CD8-positive, alpha-beta memory T cell (primary cell): ENCODE data around the gene ADAT3. TPM values are rescaled to one million over a fixed set of nuclear protein-coding genes. Genes with fewer than 3 reads are reported as not detected.

Source experiments
- CTCF ChIA-PET: fragments of 350-600 bp; sonication (Branson Sonifier 250); formaldehyde crosslinking; loops from one replicate; lab custom pipeline; 2021; ENCODE audit warnings: antibody characterized with exemption; lab: Charles Lee
- POLR2A ChIA-PET: fragments of 350-600 bp; sonication (Branson Sonifier 250); formaldehyde crosslinking; loops from one replicate; lab custom pipeline; 2021; ENCODE audit warnings: antibody characterized with exemption; lab: Charles Lee
- DNase-seq, 5 donors: peaks; one replicate each; pipeline versions ENCODE4 v3.0.0 to v3.0.0-alpha.2; 2020 to 2022; ENCODE audit warnings: mixed read lengths in 1 of 5
- H3K27ac ChIP-seq: one replicate; pipeline ENCODE4 v1.7.0; 2013; ENCODE audit warnings: low read depth, mild to moderate bottlenecking, low read length, moderate library complexity
- H3K27me3 ChIP-seq: 2 replicates; pipeline ENCODE4 v1.7.0; 2013; ENCODE audit warnings: low read length, mild to moderate bottlenecking; ENCODE audit not compliant: insufficient read depth, poor library complexity, severe bottlenecking
- H3K36me3 ChIP-seq: 2 replicates; pipeline ENCODE4 v1.7.0; 2013; ENCODE audit warnings: mild to moderate bottlenecking, low read length, moderate library complexity; ENCODE audit not compliant: insufficient read depth
- H3K4me1 ChIP-seq: 2 replicates; pipeline ENCODE4 v1.7.0; 2013; ENCODE audit warnings: mild to moderate bottlenecking, low read length, moderate library complexity; ENCODE audit not compliant: insufficient read depth
- H3K4me3 ChIP-seq: 2 replicates; pipeline ENCODE4 v1.7.0; 2013; ENCODE audit warnings: mild to moderate bottlenecking, low read length
- H3K9me3 ChIP-seq: 2 replicates; pipeline ENCODE4 v1.7.0; 2013; ENCODE audit warnings: mild to moderate bottlenecking, low read length
- H3K27ac Mint-ChIP-seq, 8 donors: one replicate each; pipeline ENCODE4 v1.8.0; 2020 to 2021; ENCODE audit warnings: mixed read lengths in 8 of 8, mild to moderate bottlenecking in 6 of 8, inconsistent platforms in 3 of 8, moderate library complexity in 3 of 8
- H3K27me3 Mint-ChIP-seq, 2 donors: one replicate each; pipeline ENCODE4 v1.8.0; 2020 to 2021; ENCODE audit warnings: mixed read lengths in 2 of 2, mild to moderate bottlenecking in 1 of 2, moderate library complexity in 1 of 2
- H3K36me3 Mint-ChIP-seq, 3 donors: one replicate each; pipeline ENCODE4 v1.8.0; 2020 to 2021; ENCODE audit warnings: mixed read lengths in 3 of 3, inconsistent platforms in 1 of 3, mild to moderate bottlenecking in 1 of 3
- H3K4me1 Mint-ChIP-seq, 3 donors: one replicate each; pipeline ENCODE4 v1.8.0; 2020 to 2021; ENCODE audit warnings: mixed read lengths in 3 of 3, inconsistent platforms in 1 of 3, mild to moderate bottlenecking in 1 of 3
- H3K4me3 Mint-ChIP-seq, 7 donors: one replicate each; pipeline ENCODE4 v1.8.0; 2020 to 2021; ENCODE audit warnings: mixed read lengths in 7 of 7, mild to moderate bottlenecking in 6 of 7, moderate library complexity in 4 of 7, inconsistent platforms in 2 of 7
- H3K9me3 Mint-ChIP-seq, 5 donors: one replicate each; pipeline ENCODE4 v1.8.0; 2020 to 2022; ENCODE audit warnings: mixed read lengths in 5 of 5, mild to moderate bottlenecking in 3 of 5, moderate library complexity in 2 of 5, inconsistent platforms in 1 of 5
- polyA plus RNA-seq: library from polyadenylated mRNA; unstranded; fragments of 300-500 nt; fragmentation: Illumina TruSeq; gene quantifications from one replicate; pipeline ENCODE4 v1.2.3, GENCODE V29; 2021
- total RNA-seq, 2 experiments: library from RNA; stranded (reverse); gene quantifications; one replicate each; pipeline ENCODE4 v1.2.3, GENCODE V29; 2021

ADAT3 gene
- total and polyA plus RNA-seq, 3 experiments from 2014 or later, result 4.6 to 6.6 (median 6.3) TPM

- H3K9me3 Mint-ChIP-seq, result no peaks in the 10 kb centered on the region
- POLR2A ChIA-PET, result no interaction called here
- H3K36me3 ChIP-seq, result no peaks in the 10 kb centered on the region
- DNase-seq, result no peak
- no peaks in the 10 kb centered on the region for H3K27me3 Mint-ChIP-seq
- H3K4me3 Mint-ChIP-seq, result no peak overlapping the region
- no peaks in the 10 kb centered on the region for H3K9me3 ChIP-seq
- no peak overlapping the region for H3K27ac Mint-ChIP-seq
- no peak overlapping the region for H3K4me3 ChIP-seq
- peaks cover 0 to 18% (median 0%) of the 10 kb centered on the region in 3 donors for H3K36me3 Mint-ChIP-seq
- peaks cover 20% of the 10 kb centered on the region for H3K4me1 ChIP-seq
- peaks cover 12 to 23% (median 18%) of the 10 kb centered on the region in 3 donors for H3K4me1 Mint-ChIP-seq
- H3K27ac ChIP-seq, result no peak overlapping the region
- no peaks in the 10 kb centered on the region for H3K27me3 ChIP-seq
- CTCF ChIA-PET, result no interaction called here
These were observed 20.3 kb downstream of the ADAT3 start for GRCh38 chr19:1925544-1925943.

- Histone ChIP-seq H3K36me3 (no peaks in the 10 kb centered on the region), H3K27me3 (no peaks in the 10 kb centered on the region), H3K9me3 (no peaks in the 10 kb centered on the region), H3K4me1 (peaks cover 20% of the 10 kb centered on the region), H3K27ac (no peak overlapping the region), H3K4me3 (peak overlapping the region; percentile 45)
- Mint-ChIP-seq H3K9me3 (no peaks in the 10 kb centered on the region), H3K27me3 (peaks cover 0 to 4% of the 10 kb centered on the region in 2 donors), H3K4me3 (peak overlapping the region; percentile 66 to 93 (median 74)), H3K36me3 (peaks cover 0 to 5% (median 0%) of the 10 kb centered on the region in 3 donors), H3K4me1 (peaks cover 15 to 28% (median 18%) of the 10 kb centered on the region in 3 donors), H3K27ac (peak overlapping the region in 4 of 8 donors; percentile 52 to 98 (median 87))
- ChIA-PET CTCF (interaction anchor here (0.6 to 4.0 kb wide), 20 partner anchors 10 to 1257 kb away, joined by 3 to 18 read pairs (median 3); no protein-coding TSS in a partner anchor), POLR2A (interaction anchor here (0.6 to 1.1 kb wide), 3 partner anchors 108 to 134 kb away, joined by 3 read pairs; no protein-coding TSS in a partner anchor)
- peak; percentile 74 to 85 (median 75) for DNase-seq
These were observed 24.0 kb downstream of the ADAT3 start for GRCh38 chr19:1929021-1929742.

GRCh38 chr19:1931445-1931844, 26.2 kb downstream of the ADAT3 start:
- H3K4me3 Mint-ChIP-seq, result no peak overlapping the region
- H3K27me3 Mint-ChIP-seq, result peaks cover 0 to 4% of the 10 kb centered on the region in 2 donors
- no peaks in the 10 kb centered on the region for H3K9me3 Mint-ChIP-seq
- POLR2A ChIA-PET, result no interaction called here
- no peak overlapping the region for H3K27ac ChIP-seq
- no peaks in the 10 kb centered on the region for H3K27me3 ChIP-seq
- H3K36me3 ChIP-seq, result no peaks in the 10 kb centered on the region
- peaks cover 20 to 31% (median 25%) of the 10 kb centered on the region in 3 donors for H3K4me1 Mint-ChIP-seq
- peak overlapping the region in 1 of 8 donors; percentile 85 for H3K27ac Mint-ChIP-seq
- peaks cover 0 to 1% (median 0%) of the 10 kb centered on the region in 3 donors for H3K36me3 Mint-ChIP-seq
- H3K4me3 ChIP-seq, result no peak overlapping the region
- H3K9me3 ChIP-seq, result no peaks in the 10 kb centered on the region
- CTCF ChIA-PET, result interaction anchor here (1.7 kb wide), 1 partner anchor 121 kb away, joined by 3 read pairs; no protein-coding TSS in a partner anchor
- no peak for DNase-seq
- peaks cover 20% of the 10 kb centered on the region for H3K4me1 ChIP-seq

- Histone ChIP-seq H3K4me3 (no peak overlapping the region), H3K36me3 (no peaks in the 10 kb centered on the region), H3K4me1 (peaks cover 20% of the 10 kb centered on the region), H3K27ac (no peak overlapping the region), H3K9me3 (no peaks in the 10 kb centered on the region), H3K27me3 (no peaks in the 10 kb centered on the region)
- H3K27me3 Mint-ChIP-seq, result peaks cover 0 to 4% of the 10 kb centered on the region in 2 donors
- H3K9me3 Mint-ChIP-seq, result no peaks in the 10 kb centered on the region
- H3K27ac Mint-ChIP-seq, result peak overlapping the region in 1 of 8 donors; percentile 88
- peaks cover 21 to 31% (median 24%) of the 10 kb centered on the region in 3 donors for H3K4me1 Mint-ChIP-seq
- ChIA-PET CTCF (no interaction called here), POLR2A (interaction anchor here (0.6 kb wide), 1 partner anchor 81 kb away, joined by 4 read pairs; no protein-coding TSS in a partner anchor)
- no peak overlapping the region for H3K4me3 Mint-ChIP-seq
- H3K36me3 Mint-ChIP-seq, result peaks cover 0 to 3% (median 0%) of the 10 kb centered on the region in 3 donors
- no peak for DNase-seq
These were observed 27.2 kb downstream of the ADAT3 start for GRCh38 chr19:1932395-1932794.

GRCh38 chr19:1933244-1933643, 28.0 kb downstream of the ADAT3 start:
- ChIA-PET POLR2A (no interaction called here), CTCF (no interaction called here)
- H3K4me3 Mint-ChIP-seq, result no peak overlapping the region
- H3K27ac Mint-ChIP-seq, result peak overlapping the region in 1 of 8 donors; percentile 47
- DNase-seq, result no peak
- no peaks in the 10 kb centered on the region for H3K9me3 Mint-ChIP-seq
- Histone ChIP-seq H3K4me1 (peaks cover 14% of the 10 kb centered on the region), H3K27ac (no peak overlapping the region), H3K27me3 (no peaks in the 10 kb centered on the region), H3K36me3 (no peaks in the 10 kb centered on the region), H3K4me3 (no peak overlapping the region), H3K9me3 (no peaks in the 10 kb centered on the region)
- peaks cover 0 to 4% of the 10 kb centered on the region in 2 donors for H3K27me3 Mint-ChIP-seq
- H3K4me1 Mint-ChIP-seq, result peaks cover 15 to 31% (median 15%) of the 10 kb centered on the region in 3 donors
- peaks cover 0 to 3% (median 0%) of the 10 kb centered on the region in 3 donors for H3K36me3 Mint-ChIP-seq

- peaks cover 13% of the 10 kb centered on the region for H3K4me1 ChIP-seq
- peak overlapping the region in 5 of 8 donors; percentile 23 to 73 (median 38) for H3K27ac Mint-ChIP-seq
These were observed 28.7 kb downstream of the ADAT3 start for GRCh38 chr19:1933942-1934341.

GRCh38 chr19:1935484-1936208, 30.4 kb downstream of the ADAT3 start:
- POLR2A ChIA-PET, result no interaction called here

More at GRCh38 chr19:1933942-1934341, 28.7 kb downstream of the ADAT3 start:
- no peak for DNase-seq
- Mint-ChIP-seq H3K4me3 (peak overlapping the region in 1 of 7 donors; percentile 35), H3K9me3 (no peaks in the 10 kb centered on the region), H3K36me3 (peaks cover 0 to 3% (median 0%) of the 10 kb centered on the region in 3 donors), H3K4me1 (peaks cover 13 to 30% (median 14%) of the 10 kb centered on the region in 3 donors), H3K27me3 (peaks cover 0 to 4% of the 10 kb centered on the region in 2 donors)
- no peak overlapping the region for H3K4me3 ChIP-seq
- no peaks in the 10 kb centered on the region for H3K27me3 ChIP-seq
- no peaks in the 10 kb centered on the region for H3K9me3 ChIP-seq
- H3K27ac ChIP-seq, result no peak overlapping the region
- ChIA-PET POLR2A (no interaction called here), CTCF (no interaction called here)
- H3K36me3 ChIP-seq, result no peaks in the 10 kb centered on the region

More at GRCh38 chr19:1935484-1936208, 30.4 kb downstream of the ADAT3 start:
- Histone ChIP-seq H3K36me3 (no peaks in the 10 kb centered on the region), H3K27ac (no peak overlapping the region), H3K4me1 (peaks cover 13% of the 10 kb centered on the region), H3K27me3 (no peaks in the 10 kb centered on the region), H3K4me3 (no peak overlapping the region), H3K9me3 (no peaks in the 10 kb centered on the region)
- H3K9me3 Mint-ChIP-seq, result peaks cover 0 to 2% (median 0%) of the 10 kb centered on the region in 5 donors
- peaks cover 19 to 32% (median 20%) of the 10 kb centered on the region in 3 donors for H3K4me1 Mint-ChIP-seq
- H3K4me3 Mint-ChIP-seq, result peak overlapping the region in 1 of 7 donors; percentile 32
- peaks cover 0 to 3% (median 3%) of the 10 kb centered on the region in 3 donors for H3K36me3 Mint-ChIP-seq
- DNase-seq, result no peak
- CTCF ChIA-PET, result interaction anchor here (0.7 to 1.1 kb wide), 3 partner anchors 11 to 71 kb away, joined by 3 to 4 read pairs (median 3); no protein-coding TSS in a partner anchor
- H3K27ac Mint-ChIP-seq, result peak overlapping the region in 5 of 8 donors; percentile 10 to 79 (median 26)
- H3K27me3 Mint-ChIP-seq, result peaks cover 0 to 14% of the 10 kb centered on the region in 2 donors
